ENCODE data around the gene ARHGEF6.

ARHGEF6 gene

DNA sequence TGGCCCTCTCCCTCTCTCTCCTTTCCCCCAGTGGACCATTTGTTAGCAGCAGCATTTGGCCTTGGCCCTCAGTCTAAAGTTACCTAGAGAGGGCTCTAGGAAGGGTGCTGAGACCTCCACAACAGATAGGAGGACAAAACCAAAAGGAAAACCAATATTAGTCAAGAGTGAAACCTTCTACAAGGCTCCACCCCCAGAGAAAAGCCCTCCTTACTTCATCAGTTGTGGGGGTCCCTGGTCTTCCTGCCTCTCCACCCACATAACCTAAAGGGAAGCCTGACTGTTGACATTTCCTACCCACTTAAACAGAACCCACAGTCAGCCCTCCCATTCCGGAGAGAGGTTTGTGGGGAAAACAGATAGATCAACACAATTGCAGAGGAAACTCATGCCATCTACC is 137.5 kb downstream of the ARHGEF6 start:
- DNase-seq, result no peak

- DNase-seq, result no peak
Measured at GRCh38 chrX:136639506-136640176, 141.1 kb downstream of the ARHGEF6 start.

DNA sequence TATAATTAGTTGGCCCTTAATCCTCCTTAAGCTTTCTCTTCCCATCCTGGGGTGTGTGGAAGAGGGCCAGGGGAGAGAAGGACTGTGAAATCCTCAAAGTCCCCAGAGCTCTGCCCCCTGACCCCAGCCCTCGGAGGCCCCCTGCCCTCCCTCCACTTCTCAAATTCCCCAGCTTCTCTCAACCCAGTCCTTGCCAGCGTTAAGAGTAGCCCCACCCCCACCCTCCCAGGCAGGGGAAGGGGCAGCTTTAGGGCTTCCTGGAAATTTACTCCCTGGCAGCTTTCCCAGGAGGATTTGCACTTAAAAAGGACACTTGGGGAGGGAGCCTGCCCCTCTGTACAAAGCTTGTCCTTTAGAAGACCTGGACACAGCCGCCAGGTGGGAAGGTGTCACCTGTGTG is 144.6 kb downstream of the ARHGEF6 start:
- DNase-seq, result peak; percentile 85

- no peak for DNase-seq
Measured at GRCh38 chrX:136635235-136635634, 145.5 kb downstream of the ARHGEF6 start.

DNA sequence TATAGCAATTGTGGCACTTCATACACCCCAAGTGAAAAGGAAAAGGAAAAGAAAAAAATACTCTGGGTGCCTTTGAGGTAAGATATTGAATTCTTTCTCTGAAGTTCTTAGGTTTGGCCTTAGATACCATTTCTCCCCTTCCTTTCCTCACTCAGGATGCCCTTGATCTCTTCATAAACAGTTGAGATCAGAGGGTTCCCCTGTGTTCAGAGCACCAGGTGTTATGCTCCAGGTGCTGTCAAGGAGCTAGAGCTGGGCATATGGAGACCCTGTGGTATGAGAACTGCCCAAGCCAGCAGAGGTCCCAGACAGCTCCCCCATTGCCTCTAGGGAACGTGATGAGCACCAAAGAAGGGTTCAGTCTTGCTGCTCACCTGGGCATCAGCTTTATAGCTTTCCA is 149.9 kb downstream of the ARHGEF6 start:
- no peak for DNase-seq

- no peak for DNase-seq
Measured at GRCh38 chrX:136629084-136629750, 151.5 kb downstream of the ARHGEF6 start.

DNA sequence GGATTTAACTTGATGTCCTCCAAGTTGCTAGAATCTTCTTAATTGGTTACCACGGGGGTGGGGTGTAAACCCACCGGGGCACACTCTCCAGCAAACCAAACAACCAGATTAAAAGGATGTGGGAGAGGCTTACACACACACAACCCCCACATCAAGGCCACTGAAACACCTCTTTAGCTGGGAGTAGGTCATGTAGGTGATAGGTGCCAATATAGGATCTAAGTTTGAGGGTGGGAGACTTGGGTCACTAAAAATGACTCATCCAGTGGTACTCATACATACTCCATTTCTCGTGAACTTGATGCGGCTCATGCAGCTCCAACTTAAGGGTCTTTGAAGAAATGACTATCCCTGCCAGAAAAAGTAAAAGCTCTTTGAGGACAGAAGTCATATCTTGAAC is 153.3 kb downstream of the ARHGEF6 start:
- DNase-seq, result no peak

DNA sequence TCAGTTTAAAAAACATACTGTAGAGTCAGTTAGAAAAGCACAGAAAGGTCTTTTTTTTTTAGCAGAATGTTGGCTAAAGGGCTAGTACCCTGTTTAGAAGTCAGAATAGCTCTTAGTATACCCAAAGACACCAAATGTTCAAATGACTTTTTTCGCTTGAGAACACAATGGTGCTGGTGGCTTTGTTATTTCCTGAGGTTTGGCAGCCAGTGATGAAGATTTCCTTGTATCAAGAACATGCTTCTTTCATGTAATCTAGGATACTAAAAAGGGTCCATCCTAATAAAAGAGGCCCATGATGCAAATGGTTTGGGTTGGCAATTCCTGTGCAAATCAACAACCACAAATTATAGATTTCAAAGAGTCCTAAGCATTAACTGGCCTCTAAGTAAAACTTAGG is 153.8 kb downstream of the ARHGEF6 start:
- DNase-seq, result no peak

DNA sequence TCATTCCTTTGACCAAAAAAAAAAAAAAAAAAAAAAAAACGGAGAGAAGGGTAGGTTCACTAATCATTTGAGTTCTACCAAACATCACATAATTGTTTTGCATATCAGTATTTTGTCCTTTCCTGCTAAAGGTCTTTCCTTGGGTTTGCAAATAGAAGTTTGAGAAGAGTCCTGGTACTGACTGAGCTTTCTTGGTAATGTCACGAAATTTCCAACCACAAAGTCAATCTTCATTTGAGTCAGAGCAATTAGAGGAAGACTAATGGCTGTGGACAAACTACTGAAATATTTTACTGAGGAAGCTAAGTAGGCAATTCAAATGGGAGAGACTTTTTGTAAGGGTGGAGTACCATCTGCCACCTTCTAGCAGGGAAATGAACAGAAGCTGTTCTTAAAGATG is 154.5 kb downstream of the ARHGEF6 start:
- DNase-seq, result peak; percentile 4

GRCh38 chrX:136625246-136625645 is 155.5 kb downstream of the ARHGEF6 start:
- DNase-seq, result no peak

DNA sequence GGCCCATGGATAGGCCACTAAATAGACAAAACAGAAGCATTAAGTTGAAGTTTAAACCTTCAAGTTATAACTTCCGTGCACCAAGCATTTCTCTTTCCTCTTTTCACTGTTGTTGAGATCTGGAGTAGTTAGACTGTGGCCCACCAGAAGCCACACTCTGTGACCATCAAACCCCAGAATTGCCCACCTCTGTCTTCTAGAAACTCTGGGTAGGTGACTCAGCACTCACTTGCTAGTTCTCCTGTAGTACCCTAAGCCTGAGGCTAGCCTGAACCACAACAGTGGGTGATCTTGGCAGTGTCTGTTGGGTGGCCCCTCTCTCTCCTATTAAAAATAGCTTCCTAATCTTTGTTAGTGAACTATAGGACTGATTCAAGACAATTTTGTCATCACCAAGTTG is 157.3 kb downstream of the ARHGEF6 start:
- no peak for DNase-seq

DNA sequence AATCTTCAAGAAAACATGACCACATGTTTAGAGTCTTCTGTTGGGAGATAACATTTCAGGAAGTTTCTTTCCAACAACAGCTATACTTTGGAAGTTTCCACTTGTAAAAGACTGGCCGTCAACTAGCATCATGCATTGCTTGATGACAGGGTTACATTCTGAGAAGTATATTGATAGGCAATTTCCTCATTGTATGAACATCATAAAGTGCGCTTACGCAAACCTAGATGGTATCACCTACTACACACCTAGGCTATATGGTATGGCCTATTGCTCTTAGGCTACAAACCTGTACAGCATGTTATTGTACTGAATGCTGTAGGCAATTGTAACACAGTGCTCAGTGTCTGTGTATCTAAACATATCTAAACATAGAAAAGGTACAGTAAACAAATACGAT is 158.2 kb downstream of the ARHGEF6 start:
- no peak for DNase-seq

- DNase-seq, result no peak
Measured at GRCh38 chrX:136620780-136621179, 160.0 kb downstream of the ARHGEF6 start.

- no peak for DNase-seq
Measured at GRCh38 chrX:136619899-136620505, 160.7 kb downstream of the ARHGEF6 start.

- DNase-seq, result peak; percentile 48
Measured at GRCh38 chrX:136616987-136617685, 163.6 kb downstream of the ARHGEF6 start.

All from NCI-H69 (cell line).